ENCODE measurements around the gene MICALL2. TPM values are rescaled to one million over a fixed set of nuclear protein-coding genes. Genes with fewer than 3 reads are reported as not detected.

Gene MICALL2
- total RNA-seq, 4 donors from 2014 or later = 111 to 272 (median 209) TPM

- Histone ChIP-seq H3K36me3 (no peaks in the 10 kb centered on the region), H3K4me3 (no peak overlapping the region), H3K27ac (no peak overlapping the region), H3K4me1 (no peaks in the 10 kb centered on the region), H3K27me3 (no peaks in the 10 kb centered on the region), H3K9me3 (no peaks in the 10 kb centered on the region)
- TF ChIP-seq CTCF (IDR thresholded peaks at IDR 0.05) (no peak), POLR2A (IDR thresholded peaks at IDR 0.05) (no peak)
- DNase-seq = no peak
Measured at GRCh38 chr7:1419688-1420087, 39.6 kb downstream of the MICALL2 start.

- Histone ChIP-seq H3K27ac (no peak overlapping the region), H3K9me3 (no peaks in the 10 kb centered on the region), H3K4me3 (no peak overlapping the region), H3K27me3 (no peaks in the 10 kb centered on the region), H3K4me1 (no peaks in the 10 kb centered on the region), H3K36me3 (no peaks in the 10 kb centered on the region)
- TF ChIP-seq CTCF (IDR thresholded peaks at IDR 0.05) (no peak), POLR2A (IDR thresholded peaks at IDR 0.05) (no peak)
- DNase-seq = no peak
Measured at GRCh38 chr7:1419310-1419634, 40.0 kb downstream of the MICALL2 start.

- TF ChIP-seq POLR2A (IDR thresholded peaks at IDR 0.05) = no peak
- no peak for TF ChIP-seq CTCF (IDR thresholded peaks at IDR 0.05)
- no peaks in the 10 kb centered on the region for H3K27me3 ChIP-seq
Measured at GRCh38 chr7:1418505-1419309, 40.6 kb downstream of the MICALL2 start.

GRCh38 chr7:1415389-1415990 is 43.8 kb downstream of the MICALL2 start:
- Histone ChIP-seq H3K27ac (no peak overlapping the region), H3K4me1 (peaks cover 0 to 8% (median 6%) of the 10 kb centered on the region in 4 donors), H3K9me3 (peaks cover 0 to 5% (median 0%) of the 10 kb centered on the region in 4 donors), H3K36me3 (no peaks in the 10 kb centered on the region), H3K4me3 (no peak overlapping the region), H3K27me3 (no peaks in the 10 kb centered on the region)
- TF ChIP-seq CTCF (IDR thresholded peaks at IDR 0.05) = no peak
- TF ChIP-seq POLR2A (IDR thresholded peaks at IDR 0.05) = no peak
- no peak for DNase-seq

More at GRCh38 chr7:1418505-1419309, 40.6 kb downstream of the MICALL2 start:
- Histone ChIP-seq H3K36me3 (no peaks in the 10 kb centered on the region), H3K4me3 (no peak overlapping the region), H3K27ac (no peak overlapping the region), H3K9me3 (no peaks in the 10 kb centered on the region), H3K4me1 (no peaks in the 10 kb centered on the region)
- DNase-seq = no peak

- no peaks in the 10 kb centered on the region for H3K36me3 ChIP-seq
- H3K27me3 ChIP-seq = peaks cover 0 to 7% of the 10 kb centered on the region in 2 donors
- no peak overlapping the region for H3K4me3 ChIP-seq
- DNase-seq = no peak
- H3K9me3 ChIP-seq = peaks cover 0 to 5% (median 0%) of the 10 kb centered on the region in 4 donors
- H3K27ac ChIP-seq = no peak overlapping the region
- peaks cover 0 to 8% (median 6%) of the 10 kb centered on the region in 4 donors for H3K4me1 ChIP-seq
- TF ChIP-seq CTCF (IDR thresholded peaks at IDR 0.05) (no peak), POLR2A (IDR thresholded peaks at IDR 0.05) (no peak)
Measured at GRCh38 chr7:1413936-1414639, 45.2 kb downstream of the MICALL2 start.

Data from Peyer's patch (tissue), 4 donors.